Measurements from ENCODE around the gene DNAH5.

Gene DNAH5

DNA sequence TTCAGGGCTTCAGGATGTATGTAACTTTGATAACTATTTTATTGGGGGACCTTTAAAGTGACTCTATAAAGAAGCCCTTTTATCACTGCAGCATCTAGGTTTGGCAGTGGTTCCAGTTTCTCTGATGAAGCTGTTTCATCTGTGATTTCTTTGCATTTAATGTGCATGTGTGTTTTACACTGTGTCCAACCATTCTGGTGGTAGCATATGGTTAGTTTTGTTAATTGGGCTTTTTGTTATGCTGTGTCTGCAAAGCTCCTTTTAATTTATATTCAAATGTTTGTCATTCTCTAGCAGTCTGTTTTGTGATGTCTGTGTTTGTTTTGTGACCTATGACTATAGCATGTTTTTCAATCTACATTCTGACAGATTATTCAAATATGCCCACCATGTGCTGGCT lies 294.8 kb downstream of the DNAH5 start:
- no peaks in the 10 kb centered on the region for H3K36me3 ChIP-seq (ENCODE audit: control insufficient read depth in 4 of 4, insufficient read depth in 4 of 4, low read length in 3 of 4)
- H3K4me3 ChIP-seq (ENCODE audit: control insufficient read depth in 1 of 7, extremely low read depth in 1 of 7, insufficient read depth in 4 of 7, low read depth in 2 of 7, low read length in 6 of 7) = no peak overlapping the region
- no peaks in the 10 kb centered on the region for H3K4me1 ChIP-seq (ENCODE audit: control extremely low read depth in 1 of 4, control insufficient read depth in 4 of 4, insufficient read depth in 4 of 4, low read length in 3 of 4)
- CTCF ChIA-PET = interaction anchor here (0.7 kb wide), 1 partner anchor 10 kb away, joined by 3 read pairs; no protein-coding TSS in a partner anchor
- H3K27ac ChIP-seq (ENCODE audit: insufficient read depth in 1 of 2, low read depth in 1 of 2, low read length in 2 of 2, poor library complexity in 1 of 2, severe bottlenecking in 2 of 2) = no peak overlapping the region
- H3K27me3 ChIP-seq (replicated peaks in 2 of 5; ENCODE audit: control insufficient read depth in 4 of 5, insufficient read depth in 5 of 5, low read length in 4 of 5) = no peaks in the 10 kb centered on the region
- POLR2A ChIA-PET = no interaction called here
- no peak for DNase-seq
- no peaks in the 10 kb centered on the region for H3K9me3 ChIP-seq (ENCODE audit: control extremely low read depth in 1 of 5, control insufficient read depth in 4 of 5, insufficient read depth in 2 of 5, low read depth in 1 of 5, low read length in 4 of 5)

- DNase-seq = no peak
- no peaks in the 10 kb centered on the region for H3K9me3 ChIP-seq (ENCODE audit: control extremely low read depth in 1 of 5, control insufficient read depth in 4 of 5, insufficient read depth in 2 of 5, low read depth in 1 of 5, low read length in 4 of 5)
- H3K27ac ChIP-seq (ENCODE audit: insufficient read depth in 1 of 2, low read depth in 1 of 2, low read length in 2 of 2, poor library complexity in 1 of 2, severe bottlenecking in 2 of 2) = no peak overlapping the region
- H3K36me3 ChIP-seq (ENCODE audit: control insufficient read depth in 4 of 4, insufficient read depth in 4 of 4, low read length in 3 of 4) = no peaks in the 10 kb centered on the region
- POLR2A ChIA-PET = no interaction called here
- WGBS (ENCODE audit: insufficient coverage) = 92% methylated on average over 2 of the region's 3 CpGs
- CTCF ChIA-PET = interaction anchor here (0.7 kb wide), 1 partner anchor 11 kb away, joined by 3 read pairs; no protein-coding TSS in a partner anchor
- H3K4me1 ChIP-seq (ENCODE audit: control extremely low read depth in 1 of 4, control insufficient read depth in 4 of 4, insufficient read depth in 4 of 4, low read length in 3 of 4) = no peaks in the 10 kb centered on the region
- no peaks in the 10 kb centered on the region for H3K27me3 ChIP-seq (replicated peaks in 2 of 5; ENCODE audit: control insufficient read depth in 4 of 5, insufficient read depth in 5 of 5, low read length in 4 of 5)
- H3K4me3 ChIP-seq (ENCODE audit: control insufficient read depth in 1 of 7, extremely low read depth in 1 of 7, insufficient read depth in 4 of 7, low read depth in 2 of 7, low read length in 6 of 7) = no peak overlapping the region
Measured at GRCh38 chr5:13648822-13649221, 295.7 kb downstream of the DNAH5 start.

- Histone ChIP-seq H3K9me3 (ENCODE audit: control extremely low read depth in 1 of 5, control insufficient read depth in 4 of 5, insufficient read depth in 2 of 5, low read depth in 1 of 5, low read length in 4 of 5) (no peaks in the 10 kb centered on the region), H3K4me3 (ENCODE audit: control insufficient read depth in 1 of 7, extremely low read depth in 1 of 7, insufficient read depth in 4 of 7, low read depth in 2 of 7, low read length in 6 of 7) (no peak overlapping the region), H3K27me3 (replicated peaks in 2 of 5; ENCODE audit: control insufficient read depth in 4 of 5, insufficient read depth in 5 of 5, low read length in 4 of 5) (no peaks in the 10 kb centered on the region), H3K36me3 (ENCODE audit: control insufficient read depth in 4 of 4, insufficient read depth in 4 of 4, low read length in 3 of 4) (no peaks in the 10 kb centered on the region), H3K27ac (ENCODE audit: insufficient read depth in 1 of 2, low read depth in 1 of 2, low read length in 2 of 2, poor library complexity in 1 of 2, severe bottlenecking in 2 of 2) (no peak overlapping the region), H3K4me1 (ENCODE audit: control extremely low read depth in 1 of 4, control insufficient read depth in 4 of 4, insufficient read depth in 4 of 4, low read length in 3 of 4) (no peaks in the 10 kb centered on the region)
- 100% methylated on average over 1 of the region's 1 CpG for WGBS (ENCODE audit: insufficient coverage)
- no peak for DNase-seq
- CTCF ChIA-PET = interaction anchor here (1.5 kb wide), 1 partner anchor 11 kb away, joined by 3 read pairs; no protein-coding TSS in a partner anchor
- POLR2A ChIA-PET = no interaction called here
Measured at GRCh38 chr5:13643734-13644133, 300.8 kb downstream of the DNAH5 start.

DNA sequence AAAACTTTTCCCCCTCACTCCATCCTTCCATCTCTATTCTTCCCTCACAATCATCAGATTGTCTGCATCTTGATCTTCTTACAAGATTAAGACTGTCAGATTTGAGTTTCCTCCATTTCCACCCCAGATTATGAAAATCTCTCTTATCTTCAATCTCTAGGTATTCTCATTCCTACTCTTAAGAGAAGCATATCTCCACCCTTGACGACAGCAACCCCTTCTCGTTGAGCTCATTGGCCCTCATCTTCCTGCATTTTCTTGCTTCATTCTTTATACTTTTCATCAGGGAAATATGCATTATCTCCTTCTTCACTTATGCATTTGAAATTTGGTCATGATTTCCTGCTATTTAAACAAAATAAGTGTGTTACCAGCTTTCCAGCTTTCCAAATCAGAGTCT lies 301.3 kb downstream of the DNAH5 start:
- no CpG with 5 or more reads among the region's 2 CpGs for WGBS (ENCODE audit: insufficient coverage)
- Histone ChIP-seq H3K4me3 (ENCODE audit: control insufficient read depth in 1 of 7, extremely low read depth in 1 of 7, insufficient read depth in 4 of 7, low read depth in 2 of 7, low read length in 6 of 7) (no peak overlapping the region), H3K9me3 (ENCODE audit: control extremely low read depth in 1 of 5, control insufficient read depth in 4 of 5, insufficient read depth in 2 of 5, low read depth in 1 of 5, low read length in 4 of 5) (no peaks in the 10 kb centered on the region), H3K27ac (ENCODE audit: insufficient read depth in 1 of 2, low read depth in 1 of 2, low read length in 2 of 2, poor library complexity in 1 of 2, severe bottlenecking in 2 of 2) (no peak overlapping the region), H3K4me1 (ENCODE audit: control extremely low read depth in 1 of 4, control insufficient read depth in 4 of 4, insufficient read depth in 4 of 4, low read length in 3 of 4) (no peaks in the 10 kb centered on the region), H3K36me3 (ENCODE audit: control insufficient read depth in 4 of 4, insufficient read depth in 4 of 4, low read length in 3 of 4) (no peaks in the 10 kb centered on the region), H3K27me3 (replicated peaks in 2 of 5; ENCODE audit: control insufficient read depth in 4 of 5, insufficient read depth in 5 of 5, low read length in 4 of 5) (no peaks in the 10 kb centered on the region)
- CTCF ChIA-PET = interaction anchor here (1.5 kb wide), 1 partner anchor 11 kb away, joined by 3 read pairs; no protein-coding TSS in a partner anchor
- no peak for DNase-seq
- POLR2A ChIA-PET = no interaction called here

All from common myeloid progenitor, CD34-positive (primary cell).